AG04449 (cell line): ENCODE data around the gene OLFM4.

Source experiments
- CTCF ChIA-PET: fragments of 350-600 bp; formaldehyde crosslinking; extraction: SDS; loops from one replicate; lab custom pipeline; 2021; ENCODE audit warnings: antibody characterized with exemption; lab: Yijun Ruan, JAX
- POLR2A ChIA-PET: fragments of 400-600, 350-600 bp; formaldehyde crosslinking; extraction: SDS; loops from one replicate; lab custom pipeline; 2020; ENCODE audit warnings: antibody characterized with exemption, inconsistent platforms; lab: Yijun Ruan, JAX
- DNase-seq: peaks from one replicate; pipeline ENCODE4 v3.0.0-alpha.2; 2010; ENCODE audit warnings: low read depth, low spot score
- H3K4me3 ChIP-seq: 2 replicates; pipeline ENCODE4 v1.5.1; 2011; ENCODE audit warnings: low read depth, mild to moderate bottlenecking, control low read depth, low read length
- TF ChIP-seq, protein P1 (sequence below): IDR thresholded peaks from one replicate; pipeline ENCODE4 v1.5.1; 2011; ENCODE audit warnings: mild to moderate bottlenecking, moderate library complexity, low read length, control low read depth, inconsistent platforms; ENCODE audit not compliant: insufficient read depth; ENCODE audit errors: missing control alignments

OLFM4 gene

DNA sequence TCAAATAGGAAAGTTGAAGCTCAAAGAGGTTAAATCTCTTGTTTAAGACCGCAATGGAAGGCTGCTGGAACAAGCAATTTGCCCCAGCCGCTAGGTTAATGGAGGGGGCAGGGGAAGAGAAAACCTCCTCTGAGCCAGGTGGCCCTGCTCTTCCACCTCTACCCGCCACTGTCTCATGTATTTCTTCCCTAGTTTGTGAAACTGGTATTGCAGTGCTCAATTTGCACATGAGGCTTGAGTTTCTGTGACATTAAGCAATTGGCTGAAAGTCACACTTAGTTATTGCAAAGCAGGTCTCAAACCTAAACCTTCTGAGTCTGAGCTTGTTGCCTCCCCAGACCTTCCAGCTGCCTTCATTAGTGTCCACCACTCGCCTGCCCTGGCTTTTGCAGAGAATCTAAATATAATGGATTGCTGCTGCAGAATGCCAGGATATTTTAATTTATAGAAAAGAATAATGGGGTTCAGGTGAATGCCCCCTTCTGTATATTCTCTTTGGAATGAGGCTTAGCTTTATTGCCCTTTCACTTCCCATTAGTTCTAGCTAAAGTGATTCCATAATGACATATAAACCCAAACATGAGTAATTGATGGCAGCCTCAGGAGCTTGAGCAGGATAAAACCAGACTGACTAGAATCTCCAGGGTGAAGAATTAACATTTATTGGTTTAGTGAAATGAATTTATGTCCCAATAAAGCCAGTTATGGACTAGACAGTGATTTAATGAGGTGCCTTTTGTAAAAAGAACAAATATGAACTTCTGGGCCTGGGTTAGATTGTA lies 27.0 kb upstream of the OLFM4 start:
- TF ChIP-seq, protein P1, sequence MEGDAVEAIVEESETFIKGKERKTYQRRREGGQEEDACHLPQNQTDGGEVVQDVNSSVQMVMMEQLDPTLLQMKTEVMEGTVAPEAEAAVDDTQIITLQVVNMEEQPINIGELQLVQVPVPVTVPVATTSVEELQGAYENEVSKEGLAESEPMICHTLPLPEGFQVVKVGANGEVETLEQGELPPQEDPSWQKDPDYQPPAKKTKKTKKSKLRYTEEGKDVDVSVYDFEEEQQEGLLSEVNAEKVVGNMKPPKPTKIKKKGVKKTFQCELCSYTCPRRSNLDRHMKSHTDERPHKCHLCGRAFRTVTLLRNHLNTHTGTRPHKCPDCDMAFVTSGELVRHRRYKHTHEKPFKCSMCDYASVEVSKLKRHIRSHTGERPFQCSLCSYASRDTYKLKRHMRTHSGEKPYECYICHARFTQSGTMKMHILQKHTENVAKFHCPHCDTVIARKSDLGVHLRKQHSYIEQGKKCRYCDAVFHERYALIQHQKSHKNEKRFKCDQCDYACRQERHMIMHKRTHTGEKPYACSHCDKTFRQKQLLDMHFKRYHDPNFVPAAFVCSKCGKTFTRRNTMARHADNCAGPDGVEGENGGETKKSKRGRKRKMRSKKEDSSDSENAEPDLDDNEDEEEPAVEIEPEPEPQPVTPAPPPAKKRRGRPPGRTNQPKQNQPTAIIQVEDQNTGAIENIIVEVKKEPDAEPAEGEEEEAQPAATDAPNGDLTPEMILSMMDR: no peak
- DNase-seq: no peak
- CTCF ChIA-PET: no interaction called here
- H3K4me3 ChIP-seq: no peak overlapping the region
- POLR2A ChIA-PET: no interaction called here

- DNase-seq: no peak
- TF ChIP-seq, protein P1: no peak
- CTCF ChIA-PET: no interaction called here
- POLR2A ChIA-PET: no interaction called here
- H3K4me3 ChIP-seq: no peak overlapping the region
Observed at GRCh38 chr13:53004573-53004972, 24.0 kb upstream of the OLFM4 start.

- no peak overlapping the region for H3K4me3 ChIP-seq
- no peak for DNase-seq
- ChIA-PET CTCF (no interaction called here), POLR2A (no interaction called here)
- TF ChIP-seq, protein P1: no peak
Observed at GRCh38 chr13:53005626-53006025, 23.0 kb upstream of the OLFM4 start.

GRCh38 chr13:53007872-53008271 lies 20.7 kb upstream of the OLFM4 start:
- DNase-seq: no peak
- POLR2A ChIA-PET: no interaction called here
- TF ChIP-seq, protein P1: no peak
- H3K4me3 ChIP-seq: no peak overlapping the region
- CTCF ChIA-PET: interaction anchor here (0.7 kb wide), 1 partner anchor 40 kb away, joined by 3 read pairs; no protein-coding TSS in a partner anchor

DNA sequence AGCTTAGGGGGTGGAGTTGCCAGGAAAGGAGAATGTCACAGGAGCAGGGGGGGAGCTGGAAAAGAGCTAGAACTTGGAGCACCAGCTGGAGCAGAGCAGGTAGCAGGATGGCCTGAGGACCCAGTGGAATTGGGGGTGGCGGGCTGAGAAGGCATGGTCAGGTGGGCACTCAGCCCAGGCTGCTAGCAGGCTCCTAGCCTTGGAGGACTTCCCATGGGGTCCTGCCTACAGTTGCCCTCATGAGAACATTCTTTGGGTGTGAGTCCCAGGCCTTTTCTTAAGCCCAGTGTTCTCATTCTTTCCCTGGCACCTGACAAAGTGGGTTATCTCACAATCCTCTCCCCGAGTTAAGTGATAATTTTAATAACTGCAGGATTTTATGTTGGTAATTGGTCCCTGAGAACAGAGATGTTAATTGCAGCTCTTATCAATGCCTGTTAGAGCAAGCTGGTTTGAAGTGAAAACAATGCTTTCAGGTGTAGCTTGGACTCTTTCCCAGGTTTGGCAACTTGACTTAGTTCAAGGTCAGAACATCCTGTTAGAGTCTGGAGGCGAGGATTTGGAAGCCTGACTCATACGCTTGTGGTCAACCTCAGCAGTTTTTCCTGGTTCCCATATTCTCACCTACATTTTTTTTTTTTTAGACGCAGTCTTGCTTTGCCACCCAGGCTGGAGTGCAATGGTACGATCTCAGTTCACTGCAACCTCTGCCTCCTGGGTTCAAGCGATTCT lies 18.1 kb upstream of the OLFM4 start:
- POLR2A ChIA-PET: no interaction called here
- TF ChIP-seq, protein P1: no peak
- no peak overlapping the region for H3K4me3 ChIP-seq
- no peak for DNase-seq
- CTCF ChIA-PET: no interaction called here

- POLR2A ChIA-PET: no interaction called here
- CTCF ChIA-PET: no interaction called here
- no peak overlapping the region for H3K4me3 ChIP-seq
- TF ChIP-seq, protein P1: no peak
- DNase-seq: no peak
Observed at GRCh38 chr13:53012707-53013106, 15.9 kb upstream of the OLFM4 start.
